Right lung (tissue), 10 donors: Measurements from ENCODE around the gene TRIP12. TPM values are rescaled to one million over a fixed set of nuclear protein-coding genes. Genes with fewer than 3 reads are reported as not detected.
A peak's percentile ranks its signal among the peaks of the same experiment; 100 is the strongest.
"Not testable (repeated sequence)": the region's sequence is repeated elsewhere in the genome, so short reads cannot be mapped to it uniquely, and the experiment has no call there.

Experiments used
- DNase-seq, 2 donors: peaks; one replicate each; pipeline ENCODE4 v3.0.0-alpha.2; 2013
- long read RNA-seq, 8 donors: transcript quantifications; one replicate each; lab custom pipeline, GENCODE V29; 2026
- polyA plus RNA-seq, 5 donors: library from polyadenylated mRNA; unstranded; fragments of 120-200 nt; gene quantifications; one replicate each; pipeline versions ENCODE4 v1.2.1 to v1.2.3, GENCODE V29; 2013; ENCODE audit warnings: inconsistent platforms in 1 of 5, low replicate concordance in 1 of 5; ENCODE audit not compliant: insufficient read length in 5 of 5, insufficient read depth in 1 of 5

Gene TRIP12
- polyA plus RNA-seq, result 100 to 1,000 TPM; 111 to 192 (median 174) TPM
- long read RNA-seq, donor 1, partial matches to known transcripts, result 11 of 12 reads
- long read RNA-seq, donor 1, other reads (novel, unspliced or antisense), result 0 of 12 reads
- long read RNA-seq, donor 2, partial matches to known transcripts, result 0 of 1 reads
- long read RNA-seq, donor 2, other reads (novel, unspliced or antisense), result 0 of 1 reads
- long read RNA-seq, donor 3, partial matches to known transcripts, result 0 of 2 reads
- long read RNA-seq, donor 3, other reads (novel, unspliced or antisense), result 0 of 2 reads
- long read RNA-seq, donor 4, partial matches to known transcripts, result 6 of 10 reads
- long read RNA-seq, donor 4, other reads (novel, unspliced or antisense), result 0 of 10 reads
- long read RNA-seq, donor 5, partial matches to known transcripts, result 5 of 8 reads
- long read RNA-seq, donor 5, other reads (novel, unspliced or antisense), result 0 of 8 reads
- long read RNA-seq, donor 6, partial matches to known transcripts, result 9 of 9 reads
- long read RNA-seq, donor 6, other reads (novel, unspliced or antisense), result 0 of 9 reads
- long read RNA-seq, donor 7, partial matches to known transcripts, result 0 of 3 reads
- long read RNA-seq, donor 7, other reads (novel, unspliced or antisense), result 0 of 3 reads
- long read RNA-seq, donor 8, partial matches to known transcripts, result 0 of 1 reads
- long read RNA-seq, donor 8, other reads (novel, unspliced or antisense), result 0 of 1 reads

DNA sequence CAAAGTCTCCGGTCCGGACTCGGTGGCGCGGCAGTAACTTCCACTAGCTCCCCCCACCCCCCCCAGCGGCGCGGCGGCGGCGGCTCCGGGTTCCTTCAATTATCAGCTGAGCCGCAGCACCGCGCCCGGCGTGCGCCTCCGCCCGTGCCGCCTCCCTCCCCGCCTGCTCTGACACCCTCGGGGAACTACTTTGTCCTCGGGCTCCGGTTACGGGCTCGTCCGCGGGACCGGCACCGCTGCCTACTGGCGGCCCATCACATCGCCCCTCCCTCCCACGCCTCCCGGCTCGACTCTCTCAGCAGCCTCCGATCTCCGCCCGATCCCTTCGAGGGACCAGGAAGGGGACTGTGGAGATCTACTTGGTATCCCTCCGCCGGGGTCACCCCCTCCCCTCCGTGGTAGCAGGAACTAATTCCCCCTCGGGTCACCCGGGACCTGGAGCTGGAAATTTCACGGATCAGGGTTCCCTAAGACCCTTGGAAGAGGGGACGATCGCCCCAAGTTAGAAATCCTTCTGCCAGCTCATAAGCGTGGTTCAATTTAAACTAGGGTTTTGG is at the start of gene TRIP12:
TSS of gene TRIP12 (minus strand) at position 118 of the 557 bp plus-strand sequence. CDS start 41,930 bp downstream, outside the sequence.
- DNase-seq, result peak; percentile 98 to 99

DNA sequence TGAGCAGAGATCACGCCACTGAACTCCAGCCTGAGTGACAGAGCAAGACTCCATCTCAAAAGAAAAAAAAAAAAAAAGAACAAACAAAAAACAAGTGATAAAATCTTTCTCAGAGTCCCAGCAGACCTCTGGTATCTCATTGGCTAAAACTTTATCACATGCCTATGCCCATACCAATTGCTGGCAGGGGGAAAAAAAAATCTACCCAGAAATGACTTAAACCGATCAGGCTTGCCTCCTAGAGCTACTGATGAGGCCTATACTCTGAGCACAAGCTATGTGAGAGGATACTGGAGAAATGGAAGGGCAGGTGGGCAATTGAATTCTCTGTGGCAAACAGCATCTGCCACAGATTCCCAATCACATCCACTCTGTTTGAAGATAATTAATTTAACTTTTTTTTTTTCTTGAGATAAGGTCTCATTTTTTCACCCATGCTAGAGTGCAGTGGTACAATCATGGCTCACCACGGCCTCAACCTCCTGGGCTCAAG is 49.5 kb upstream of the TRIP12 start:
- DNase-seq, result no peak

DNA sequence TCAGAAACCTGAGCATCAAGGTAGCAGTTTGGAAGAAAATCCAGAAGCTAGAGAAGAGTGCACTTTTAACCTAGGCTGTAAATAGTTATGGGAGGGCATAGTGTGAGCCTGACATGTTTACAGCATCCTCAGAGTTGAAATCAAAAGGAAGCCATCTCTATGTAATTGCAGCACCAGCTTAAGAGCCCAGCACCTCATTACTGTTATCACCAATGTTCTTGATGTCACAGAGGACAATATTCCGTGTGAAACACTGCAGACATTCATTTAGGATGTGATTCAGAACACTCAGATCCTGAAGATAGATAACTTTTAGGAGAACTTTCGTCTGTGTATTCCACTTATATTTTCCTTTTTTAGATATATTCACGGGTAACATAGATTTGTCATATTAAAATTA is 48.6 kb upstream of the TRIP12 start:
- DNase-seq, result no peak

DNA sequence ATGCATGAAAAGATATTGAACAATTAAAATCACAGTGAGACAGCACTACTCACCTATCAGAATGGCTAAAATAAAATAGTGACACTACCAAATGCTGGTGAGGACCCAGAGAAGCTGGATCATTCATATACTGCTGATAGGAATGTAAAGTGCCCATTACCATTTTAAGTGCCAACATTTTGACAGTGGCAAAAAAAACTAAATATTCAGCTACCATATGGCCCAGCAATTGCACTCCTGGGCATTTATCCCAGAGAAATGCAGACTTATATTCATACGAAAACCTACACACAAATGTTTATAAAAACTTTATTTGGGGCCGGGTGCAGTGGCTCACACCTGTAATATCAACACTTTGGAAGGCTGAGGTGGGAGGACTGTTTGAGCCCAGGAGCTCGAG is 48.1 kb upstream of the TRIP12 start:
- no peak for DNase-seq

DNA sequence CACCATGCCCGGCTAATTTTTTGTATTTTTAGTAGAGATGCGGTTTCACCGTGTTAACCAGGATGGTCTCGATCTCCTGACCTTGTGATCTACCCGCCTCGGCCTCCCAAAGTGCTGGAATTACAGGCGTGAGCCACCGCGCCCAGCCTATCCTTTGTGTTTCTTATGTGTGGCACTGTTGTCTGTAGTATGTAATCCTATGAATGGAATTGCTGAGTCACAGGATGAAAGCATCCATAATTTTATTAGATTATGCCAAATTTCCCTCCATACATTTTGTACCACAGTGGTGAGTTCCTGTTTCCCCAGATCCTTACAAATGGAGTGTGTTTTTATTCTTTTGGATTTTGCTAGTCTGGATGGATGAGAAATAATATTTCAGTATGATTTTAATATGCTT is 41.8 kb upstream of the TRIP12 start:
- DNase-seq, result not testable (repeated sequence)

DNA sequence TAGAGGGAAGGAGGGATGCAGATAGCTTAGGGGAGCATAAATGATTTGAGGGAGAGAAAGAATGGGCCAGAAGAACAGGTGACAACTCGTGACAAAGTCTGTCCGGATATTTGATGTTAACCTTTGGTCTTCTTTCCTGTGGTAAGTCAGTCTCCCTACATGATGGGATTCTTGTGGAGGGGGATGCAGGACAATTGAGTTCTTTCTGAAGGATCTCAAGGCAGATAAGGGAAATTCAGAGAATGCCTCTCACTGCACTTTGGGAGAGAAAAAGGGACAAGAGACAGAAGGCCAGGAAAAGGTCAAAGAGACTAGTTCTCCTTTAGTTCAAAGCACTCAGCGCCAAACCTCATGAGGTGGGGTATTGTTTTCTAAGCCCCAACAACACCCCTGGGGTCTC is 34.7 kb upstream of the TRIP12 start:
- DNase-seq, result no peak

DNA sequence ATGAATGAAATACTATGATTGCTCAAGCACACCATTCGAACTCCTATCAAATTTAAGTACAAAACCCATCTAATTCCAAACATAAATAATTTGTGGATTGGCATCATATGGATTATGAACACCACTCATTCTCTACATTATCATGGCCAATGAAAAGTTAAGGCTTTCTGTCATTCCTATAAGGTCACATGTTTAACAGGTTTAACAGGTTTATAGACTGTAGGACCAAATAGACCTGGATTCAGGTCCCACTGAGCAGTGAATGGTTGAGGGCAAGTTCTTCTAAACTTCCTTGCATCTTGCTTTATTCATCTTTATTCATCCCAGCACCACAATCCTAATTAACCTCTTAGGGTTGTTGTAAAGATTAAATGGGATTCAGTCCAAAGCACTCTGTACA is 33.9 kb upstream of the TRIP12 start:
- DNase-seq, result no peak

DNA sequence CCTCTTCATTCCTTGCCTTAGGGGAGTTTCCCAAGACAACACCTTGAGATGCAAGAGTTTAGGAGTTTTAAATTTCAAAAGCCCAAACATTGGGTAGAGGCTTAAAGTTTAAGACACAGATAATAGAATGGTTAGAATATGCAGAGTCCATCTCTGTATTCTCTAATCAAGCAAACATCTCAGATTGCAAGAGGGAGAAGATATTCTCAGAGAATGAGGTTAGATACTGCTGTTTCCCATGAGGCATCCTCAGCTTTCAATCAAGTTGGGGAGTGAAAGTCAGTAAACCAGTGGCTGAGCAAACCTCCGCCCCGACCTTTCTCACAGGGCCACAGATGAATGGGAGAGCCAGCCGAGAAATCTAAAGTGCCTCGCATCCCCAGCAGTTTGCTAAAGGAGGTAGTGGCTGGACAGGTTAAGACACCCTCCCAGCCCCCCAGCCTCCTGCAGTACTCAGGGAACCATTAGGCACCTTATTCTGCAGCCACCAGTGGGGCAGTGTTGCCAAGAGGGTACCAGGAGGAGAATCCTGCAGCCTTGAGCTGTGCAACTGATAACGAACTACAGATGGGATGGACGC is 30.5 kb upstream of the TRIP12 start:
- DNase-seq, result no peak

DNA sequence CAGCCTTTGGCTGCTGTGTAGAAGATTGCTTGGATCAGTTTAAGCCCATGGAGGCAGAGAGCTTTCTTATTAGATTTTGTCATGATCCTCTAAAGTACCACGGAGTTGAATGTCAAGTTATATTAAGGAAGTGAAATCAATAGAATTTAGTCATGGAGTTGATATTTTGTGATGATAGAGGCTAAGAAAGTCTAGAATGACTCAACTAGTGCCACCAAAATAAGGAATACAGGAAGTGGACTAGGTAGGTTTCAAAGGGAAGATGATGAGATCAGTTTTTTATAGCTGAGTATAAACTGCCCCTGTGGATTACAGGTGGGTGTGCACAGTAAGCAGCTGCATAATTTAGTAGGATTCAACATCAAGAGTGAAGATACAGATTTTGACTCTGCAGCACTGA is 25.7 kb upstream of the TRIP12 start:
- DNase-seq, result no peak

DNA sequence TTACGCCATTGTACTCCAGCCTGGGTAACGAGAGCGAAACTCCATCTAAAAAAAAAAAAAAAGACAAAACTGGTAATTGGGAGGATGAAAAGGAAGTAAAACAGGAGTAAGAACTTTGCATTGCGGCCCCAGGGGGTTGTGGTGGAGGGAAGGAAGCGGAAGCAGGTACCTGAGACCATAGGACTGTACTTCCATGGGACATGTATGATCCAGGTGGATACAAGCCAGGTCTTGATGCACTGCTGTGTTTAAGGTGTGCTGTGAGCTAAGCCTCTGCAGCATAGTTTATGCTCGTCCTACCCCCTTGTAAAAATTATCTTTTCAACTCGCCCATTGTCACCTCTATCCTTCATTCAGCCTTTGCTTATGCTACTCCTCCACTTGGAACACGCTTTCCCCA is 24.2 kb upstream of the TRIP12 start:
- DNase-seq, result no peak

DNA sequence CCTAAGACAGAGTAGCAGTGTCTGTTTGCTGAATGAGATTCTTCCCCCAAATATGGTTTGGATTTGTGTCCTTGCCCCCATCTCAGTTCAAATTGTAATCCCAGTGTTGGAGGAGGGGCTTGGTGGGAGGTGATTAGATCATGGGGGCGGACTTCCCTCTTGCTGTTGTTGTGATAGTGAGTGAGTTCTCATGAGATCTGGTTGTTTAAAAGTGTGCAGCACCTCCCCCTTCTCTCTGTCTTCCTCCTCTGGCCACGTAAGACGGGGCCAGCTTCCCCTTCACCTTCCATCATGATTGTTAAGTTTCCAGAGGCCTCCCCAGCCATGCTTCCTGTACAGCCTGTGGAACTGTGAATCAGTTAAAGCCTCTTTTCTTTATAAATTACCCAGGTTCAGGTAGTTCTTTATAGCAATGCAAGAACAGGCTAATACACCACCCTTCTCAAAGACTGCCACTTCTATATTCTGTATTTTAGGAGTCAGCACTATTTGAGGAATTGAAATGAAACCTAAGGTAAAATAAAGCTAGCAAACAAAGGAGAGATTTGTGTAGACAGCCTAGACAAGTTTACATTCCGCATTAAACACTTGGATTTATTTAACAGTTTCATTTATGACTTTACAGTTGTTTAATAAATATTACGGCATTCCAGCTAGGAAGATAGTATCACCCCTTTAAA is 22.1 kb upstream of the TRIP12 start:
- no peak for DNase-seq

DNA sequence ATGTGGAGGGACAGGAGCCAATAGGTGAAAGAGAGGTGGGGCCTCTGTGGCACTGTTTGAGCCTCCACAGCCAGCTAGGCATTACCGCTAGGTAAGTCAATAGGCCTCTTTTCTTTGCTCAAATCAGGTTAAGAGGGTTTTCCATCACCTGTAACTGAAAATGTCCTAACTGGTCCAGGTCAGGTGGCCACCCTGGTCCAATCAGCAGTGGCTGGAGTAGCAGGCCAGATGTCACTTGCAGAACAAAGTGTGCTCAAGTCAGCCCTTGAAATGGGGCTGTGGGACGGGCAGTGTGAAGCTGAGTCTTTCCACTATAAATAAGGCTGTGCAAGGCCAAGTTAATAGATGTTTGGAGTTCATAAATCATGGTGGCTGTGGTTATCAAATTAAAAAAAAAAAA is 21.4 kb upstream of the TRIP12 start:
- no peak for DNase-seq

DNA sequence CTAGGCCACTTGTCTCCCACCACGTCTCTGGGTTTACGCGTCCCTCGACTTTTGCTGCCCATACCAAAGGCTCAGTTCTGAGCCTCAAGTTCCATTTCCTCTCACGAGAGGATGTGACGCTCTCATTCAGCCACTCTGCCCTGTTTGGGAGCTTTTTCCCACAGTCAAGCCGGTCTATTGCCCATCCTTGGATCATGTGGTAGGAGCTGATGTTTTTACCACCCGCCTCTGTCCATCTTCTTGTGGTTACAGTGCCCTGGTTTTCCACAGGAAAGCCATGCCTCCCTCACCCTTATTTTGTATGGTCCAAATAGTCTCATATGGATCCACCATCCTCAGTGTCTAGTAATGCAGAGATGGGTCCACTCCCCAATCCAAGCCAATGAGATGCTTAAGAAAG is 20.9 kb upstream of the TRIP12 start:
- DNase-seq, result no peak

DNA sequence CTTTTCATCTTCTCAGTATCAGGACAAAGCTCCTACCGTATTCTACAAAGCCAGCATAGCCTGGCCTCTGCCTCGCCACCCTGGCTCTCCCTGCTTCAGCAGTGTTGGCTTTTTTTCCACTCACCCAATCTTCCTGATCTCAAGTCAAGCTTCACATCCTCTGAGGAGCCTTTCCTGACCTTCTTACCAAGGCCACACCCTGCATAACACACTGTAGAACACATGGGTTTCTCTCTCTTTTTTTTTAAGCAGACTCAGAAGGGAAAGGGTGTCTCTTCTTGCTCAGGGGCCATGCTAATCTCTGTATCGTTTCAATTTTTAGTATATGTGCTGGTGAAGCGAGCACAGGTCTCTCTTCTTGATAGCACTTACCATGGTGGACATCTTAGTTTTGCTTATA is 15.7 kb upstream of the TRIP12 start:
- DNase-seq, result no peak

DNA sequence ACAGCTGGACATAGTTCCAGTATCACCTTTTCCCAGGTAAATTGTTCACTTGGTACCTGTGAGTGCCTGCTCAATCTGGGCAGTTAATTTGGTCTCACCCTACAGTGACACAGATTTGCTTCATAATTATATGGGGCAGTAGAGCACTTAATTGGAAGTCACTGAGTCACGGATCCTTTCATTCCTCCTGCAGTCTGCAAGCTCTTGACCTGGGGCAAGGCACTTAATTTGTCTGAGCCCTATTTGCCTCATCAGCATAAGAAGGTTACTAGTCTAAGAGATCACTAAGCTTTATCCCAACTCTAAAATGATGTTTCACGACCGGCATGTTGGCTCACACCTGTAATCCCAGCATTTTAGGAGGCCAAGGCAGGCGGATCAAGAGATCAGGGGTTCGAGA is 9.4 kb upstream of the TRIP12 start:
- no peak for DNase-seq

DNA sequence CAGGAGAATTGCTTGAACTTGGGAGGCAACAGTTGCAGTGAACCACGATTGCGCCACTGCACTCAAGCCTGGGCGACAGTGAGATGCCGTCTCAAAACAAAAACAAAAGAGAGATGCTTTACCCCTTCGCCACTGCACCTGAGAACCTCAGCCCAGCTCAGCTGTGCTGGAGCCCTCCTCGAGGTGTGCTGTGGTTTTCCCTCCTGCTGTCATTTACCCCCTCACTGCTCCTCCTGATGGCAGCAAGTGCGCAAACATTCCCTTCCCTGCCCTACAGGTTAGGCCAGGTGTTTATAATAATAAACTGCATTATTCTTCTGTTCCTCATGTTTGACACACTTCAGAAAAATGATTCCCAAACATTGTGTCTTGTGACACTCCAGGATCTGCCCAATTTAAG is 8.8 kb upstream of the TRIP12 start:
- DNase-seq, result no peak

DNA sequence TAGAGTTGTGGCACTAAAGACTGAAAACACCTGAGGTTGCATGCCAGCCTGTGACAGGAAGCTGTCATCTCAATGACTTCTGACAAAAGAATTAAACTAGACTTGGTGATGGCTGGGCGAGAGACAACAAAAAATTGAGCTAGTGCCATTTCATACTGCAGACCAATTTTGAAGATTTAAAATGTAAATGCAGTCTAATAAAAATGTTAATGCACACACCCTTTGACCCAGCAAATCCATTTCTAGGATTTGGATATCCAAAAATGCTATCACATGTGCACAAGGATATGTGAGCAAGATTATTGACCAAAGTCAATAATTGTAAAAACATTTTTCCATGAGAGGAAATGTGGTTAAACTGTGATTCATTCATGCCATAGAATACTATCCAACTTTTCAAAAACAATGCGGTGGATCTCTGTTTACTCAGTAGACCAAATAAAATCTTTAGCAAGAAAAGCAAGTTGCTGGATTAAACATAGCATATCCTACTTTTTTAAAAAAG is 6.1 kb upstream of the TRIP12 start:
- DNase-seq, result no peak

DNA sequence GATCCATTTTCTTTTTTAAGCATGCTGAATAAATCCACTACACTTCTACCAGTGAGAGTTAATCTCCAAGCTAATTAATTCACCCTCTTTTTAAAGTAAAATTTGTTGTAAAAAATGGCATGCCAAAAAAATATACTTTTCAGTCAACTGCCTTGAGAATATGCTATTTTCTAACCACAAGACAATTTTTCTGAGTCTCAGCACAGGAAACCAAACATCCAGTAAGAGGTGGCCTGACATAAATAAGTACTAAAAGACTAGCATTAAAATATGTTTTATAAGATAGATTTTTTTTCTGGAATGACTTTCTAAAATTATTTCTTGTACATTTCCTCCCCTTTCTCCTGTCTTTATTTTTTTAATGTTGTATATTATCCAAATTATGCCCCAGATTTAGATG is 3.4 kb upstream of the TRIP12 start:
- DNase-seq, result no peak

DNA sequence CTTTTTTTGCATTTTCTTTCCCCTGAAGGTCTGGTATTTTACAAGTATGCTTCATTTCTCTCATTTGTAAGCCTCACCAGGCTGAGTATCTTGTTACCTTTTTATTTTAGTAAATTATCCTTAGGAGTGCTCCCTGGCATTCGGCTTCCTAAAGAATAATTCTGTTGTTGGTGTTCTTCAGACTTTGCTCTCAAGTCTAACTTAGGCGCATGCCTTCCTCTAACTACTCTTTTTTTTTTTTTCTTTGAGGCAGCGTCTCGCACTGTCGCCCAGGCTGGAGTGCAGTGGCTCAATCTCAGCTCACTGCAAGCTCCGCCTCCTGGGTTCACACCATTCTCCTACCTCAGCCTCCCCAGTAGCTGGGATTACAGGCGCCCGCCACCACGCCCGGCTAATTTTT is 2.7 kb upstream of the TRIP12 start:
- not testable (repeated sequence) for DNase-seq

DNA sequence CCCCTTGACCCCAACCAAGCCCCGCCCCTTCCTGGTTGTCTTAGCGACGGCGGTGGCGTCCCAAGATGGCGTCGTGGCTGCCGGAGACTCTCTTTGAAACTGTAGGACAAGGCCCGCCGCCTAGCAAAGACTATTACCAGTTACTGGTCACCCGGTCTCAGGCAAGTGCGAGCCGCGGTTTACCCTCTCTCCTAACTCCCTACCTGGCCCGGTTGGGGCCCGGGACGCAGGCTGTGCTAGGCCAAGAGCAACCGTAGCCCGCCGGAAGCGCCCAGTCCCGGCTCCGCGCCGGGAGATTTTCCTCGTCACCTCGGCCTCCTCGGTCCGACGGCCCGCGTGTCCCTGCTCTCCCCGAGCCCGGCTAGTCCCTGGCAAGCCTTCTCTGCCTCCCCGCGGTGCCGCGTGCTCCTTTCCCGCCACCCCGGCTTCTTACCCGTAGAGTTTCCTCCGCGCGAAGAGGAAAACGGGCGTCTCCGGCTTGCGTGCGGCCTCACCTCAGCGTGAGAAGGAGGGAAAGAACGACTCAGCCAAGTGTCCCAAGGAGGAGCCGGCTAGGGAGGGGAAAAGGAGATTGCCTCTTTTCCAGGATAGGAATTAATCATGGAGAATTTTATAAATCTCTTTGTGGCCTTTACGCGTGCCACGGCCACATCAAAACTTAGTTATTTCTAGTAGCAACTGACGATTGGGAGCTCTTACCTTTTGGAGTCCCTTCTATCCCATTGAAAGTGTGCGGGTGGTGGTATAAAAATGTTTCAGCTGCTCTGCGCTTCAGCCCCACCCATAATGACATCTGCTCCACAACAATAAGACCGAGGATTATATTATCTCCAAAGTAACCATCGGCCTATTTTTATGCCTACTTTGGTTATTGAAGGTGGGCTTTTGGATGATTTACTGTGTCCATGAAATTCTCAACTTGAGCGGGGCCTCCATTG is 909 bp upstream of the TRIP12 start, which contains the start of gene FBXO36:
TSS of gene FBXO36 (plus strand) at position 55 of the 938 bp plus-strand sequence. CDS start at position 66, 11 bp downstream.
- no peak for DNase-seq
